ENCODE measurements around the gene SNX24. TPM values are rescaled to one million over a fixed set of nuclear protein-coding genes. Genes with fewer than 3 reads are reported as not detected.

The SNX24 gene
- total and polyA plus RNA-seq, 4 donors: 6.3 to 10.1 (median 9.1) TPM

DNA sequence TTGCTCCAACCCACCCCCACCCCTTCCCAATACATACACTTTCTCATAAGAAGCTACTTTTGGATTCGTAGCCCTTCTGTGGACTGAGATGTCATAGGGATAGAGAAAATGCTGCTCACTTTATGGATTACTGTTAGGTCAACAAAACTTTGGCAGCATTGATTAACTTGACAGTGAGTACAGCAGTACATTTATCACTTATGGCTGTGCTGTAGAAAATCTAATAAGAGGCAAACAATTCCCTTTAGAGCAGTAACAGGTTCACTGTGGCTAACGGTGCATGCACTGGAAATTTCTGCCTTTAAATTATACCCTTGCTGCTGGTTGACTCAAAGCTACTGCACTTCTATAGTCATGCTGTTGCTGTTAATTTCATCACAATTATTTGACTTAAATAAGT is 131.9 kb downstream of the SNX24 start (continued):
- TF ChIP-seq, protein P1, sequence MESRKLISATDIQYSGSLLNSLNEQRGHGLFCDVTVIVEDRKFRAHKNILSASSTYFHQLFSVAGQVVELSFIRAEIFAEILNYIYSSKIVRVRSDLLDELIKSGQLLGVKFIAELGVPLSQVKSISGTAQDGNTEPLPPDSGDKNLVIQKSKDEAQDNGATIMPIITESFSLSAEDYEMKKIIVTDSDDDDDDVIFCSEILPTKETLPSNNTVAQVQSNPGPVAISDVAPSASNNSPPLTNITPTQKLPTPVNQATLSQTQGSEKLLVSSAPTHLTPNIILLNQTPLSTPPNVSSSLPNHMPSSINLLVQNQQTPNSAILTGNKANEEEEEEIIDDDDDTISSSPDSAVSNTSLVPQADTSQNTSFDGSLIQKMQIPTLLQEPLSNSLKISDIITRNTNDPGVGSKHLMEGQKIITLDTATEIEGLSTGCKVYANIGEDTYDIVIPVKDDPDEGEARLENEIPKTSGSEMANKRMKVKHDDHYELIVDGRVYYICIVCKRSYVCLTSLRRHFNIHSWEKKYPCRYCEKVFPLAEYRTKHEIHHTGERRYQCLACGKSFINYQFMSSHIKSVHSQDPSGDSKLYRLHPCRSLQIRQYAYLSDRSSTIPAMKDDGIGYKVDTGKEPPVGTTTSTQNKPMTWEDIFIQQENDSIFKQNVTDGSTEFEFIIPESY (IDR thresholded peaks at IDR 0.05): no peak
- TF ChIP-seq SP1 (IDR thresholded peaks at IDR 0.05) (no peak), MAX (IDR thresholded peaks at IDR 0.05) (no peak), RXRA (IDR thresholded peaks at IDR 0.05) (no peak), TAF1 (conservative IDR thresholded peaks at IDR 0.05) (no peak), EGR1 (IDR thresholded peaks at IDR 0.05; ENCODE audit: low read depth in 2 of 2) (no peak), HNF4A (conservative IDR thresholded peaks at IDR 0.05) (no peak), RAD21 (IDR thresholded peaks at IDR 0.05) (no peak)

DNA sequence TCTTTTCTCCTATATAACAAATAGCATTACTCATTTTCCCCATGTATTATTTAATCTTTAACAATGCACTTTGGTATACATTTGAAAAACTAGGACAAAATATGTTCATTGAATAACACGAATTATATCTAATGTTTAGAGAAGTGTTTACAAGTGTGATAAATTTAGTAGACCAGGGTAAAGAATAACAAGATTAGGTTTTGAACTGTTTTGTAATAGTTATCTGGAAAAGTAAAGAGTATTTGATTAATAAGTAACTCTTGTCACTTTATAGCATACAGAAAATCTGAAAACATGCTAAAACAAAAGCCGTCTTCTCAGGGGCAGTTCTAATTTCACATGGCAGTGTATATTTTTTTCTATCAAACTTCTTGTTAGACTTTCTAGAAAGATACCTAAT is 132.7 kb downstream of the SNX24 start:
- peaks cover 9 to 53% (median 27%) of the 10 kb centered on the region in 4 donors for H3K4me1 ChIP-seq (ENCODE audit: control insufficient read depth in 4 of 4, insufficient read depth in 4 of 4, low read length in 3 of 4)
- H3K4me3 ChIP-seq (ENCODE audit: low read depth in 1 of 3, low read length in 3 of 3): no peak overlapping the region
- peak overlapping the region; percentile 48 to 83 for H3K9ac ChIP-seq (ENCODE audit: low read depth in 1 of 2, low read length in 2 of 2)
- no peak for DNase-seq (ENCODE audit: low spot score)
- TF ChIP-seq EGR1 (IDR thresholded peaks at IDR 0.05; ENCODE audit: low read depth in 2 of 2) (peak in 1 of 2 donors; percentile 43), MAX (IDR thresholded peaks at IDR 0.05) (peak; percentile 64), TAF1 (conservative IDR thresholded peaks at IDR 0.05) (peak; percentile 90), RXRA (IDR thresholded peaks at IDR 0.05) (no peak), SP1 (IDR thresholded peaks at IDR 0.05) (peak; percentile 36), HNF4A (conservative IDR thresholded peaks at IDR 0.05) (no peak), NR2F2 (IDR thresholded peaks at IDR 0.05) (no peak), FOXA2 (IDR thresholded peaks at IDR 0.05) (peak; percentile 36)
- TF ChIP-seq, protein P2, sequence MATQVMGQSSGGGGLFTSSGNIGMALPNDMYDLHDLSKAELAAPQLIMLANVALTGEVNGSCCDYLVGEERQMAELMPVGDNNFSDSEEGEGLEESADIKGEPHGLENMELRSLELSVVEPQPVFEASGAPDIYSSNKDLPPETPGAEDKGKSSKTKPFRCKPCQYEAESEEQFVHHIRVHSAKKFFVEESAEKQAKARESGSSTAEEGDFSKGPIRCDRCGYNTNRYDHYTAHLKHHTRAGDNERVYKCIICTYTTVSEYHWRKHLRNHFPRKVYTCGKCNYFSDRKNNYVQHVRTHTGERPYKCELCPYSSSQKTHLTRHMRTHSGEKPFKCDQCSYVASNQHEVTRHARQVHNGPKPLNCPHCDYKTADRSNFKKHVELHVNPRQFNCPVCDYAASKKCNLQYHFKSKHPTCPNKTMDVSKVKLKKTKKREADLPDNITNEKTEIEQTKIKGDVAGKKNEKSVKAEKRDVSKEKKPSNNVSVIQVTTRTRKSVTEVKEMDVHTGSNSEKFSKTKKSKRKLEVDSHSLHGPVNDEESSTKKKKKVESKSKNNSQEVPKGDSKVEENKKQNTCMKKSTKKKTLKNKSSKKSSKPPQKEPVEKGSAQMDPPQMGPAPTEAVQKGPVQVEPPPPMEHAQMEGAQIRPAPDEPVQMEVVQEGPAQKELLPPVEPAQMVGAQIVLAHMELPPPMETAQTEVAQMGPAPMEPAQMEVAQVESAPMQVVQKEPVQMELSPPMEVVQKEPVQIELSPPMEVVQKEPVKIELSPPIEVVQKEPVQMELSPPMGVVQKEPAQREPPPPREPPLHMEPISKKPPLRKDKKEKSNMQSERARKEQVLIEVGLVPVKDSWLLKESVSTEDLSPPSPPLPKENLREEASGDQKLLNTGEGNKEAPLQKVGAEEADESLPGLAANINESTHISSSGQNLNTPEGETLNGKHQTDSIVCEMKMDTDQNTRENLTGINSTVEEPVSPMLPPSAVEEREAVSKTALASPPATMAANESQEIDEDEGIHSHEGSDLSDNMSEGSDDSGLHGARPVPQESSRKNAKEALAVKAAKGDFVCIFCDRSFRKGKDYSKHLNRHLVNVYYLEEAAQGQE (IDR thresholded peaks at IDR 0.05): peak; percentile 8
- TF ChIP-seq, protein P3, sequence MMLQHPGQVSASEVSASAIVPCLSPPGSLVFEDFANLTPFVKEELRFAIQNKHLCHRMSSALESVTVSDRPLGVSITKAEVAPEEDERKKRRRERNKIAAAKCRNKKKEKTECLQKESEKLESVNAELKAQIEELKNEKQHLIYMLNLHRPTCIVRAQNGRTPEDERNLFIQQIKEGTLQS (IDR thresholded peaks at IDR 0.05): no peak
- no peaks in the 10 kb centered on the region for H3K27me3 ChIP-seq (ENCODE audit: control insufficient read depth in 4 of 4, insufficient read depth in 4 of 4, low read length in 3 of 4)
- H3K9me3 ChIP-seq (ENCODE audit: control insufficient read depth in 4 of 4, low read length in 3 of 4): no peaks in the 10 kb centered on the region
- peak overlapping the region; percentile 77 to 92 for H3K27ac ChIP-seq (ENCODE audit: low read depth in 1 of 2, low read length in 2 of 2)
- H3K36me3 ChIP-seq (ENCODE audit: control insufficient read depth in 4 of 4, insufficient read depth in 3 of 4, low read depth in 1 of 4, low read length in 3 of 4): no peaks in the 10 kb centered on the region
- 34% methylated on average over 2 of the region's 2 CpGs for WGBS

DNA sequence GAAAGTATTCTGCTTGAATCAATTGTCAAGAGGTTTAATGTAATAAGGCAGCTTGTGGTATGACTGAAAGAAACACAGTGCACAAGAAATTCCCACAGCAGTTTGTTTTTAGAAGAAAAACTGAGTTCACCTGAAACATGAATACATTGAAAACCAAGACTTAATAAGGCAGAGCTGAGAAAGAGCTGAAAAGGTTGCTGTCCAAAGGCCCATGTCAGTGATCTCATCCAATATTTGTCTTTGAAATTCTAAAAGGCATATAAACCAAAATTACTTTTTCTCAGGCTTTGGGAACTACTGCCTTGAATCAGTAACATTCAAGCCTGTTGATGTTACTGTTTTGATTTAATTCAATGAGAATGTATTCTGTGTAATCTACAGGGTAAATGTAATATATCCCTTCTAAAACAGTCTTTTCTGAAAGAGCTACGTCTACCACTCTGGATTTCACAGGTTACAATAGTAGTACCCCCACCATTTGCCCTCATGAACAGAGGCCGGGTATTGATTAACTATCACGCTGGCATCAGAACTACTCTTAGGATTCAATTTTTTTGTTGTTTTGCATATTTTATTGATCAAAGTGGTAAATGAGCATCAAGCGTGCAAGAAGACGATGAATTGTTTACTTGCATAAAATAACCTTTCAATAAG is 133.4 kb downstream of the SNX24 start:
- WGBS: 34% methylated on average over 5 of the region's 5 CpGs
- Histone ChIP-seq H3K4me1 (ENCODE audit: control insufficient read depth in 4 of 4, insufficient read depth in 4 of 4, low read length in 3 of 4) (peaks cover 9 to 50% (median 27%) of the 10 kb centered on the region in 4 donors), H3K36me3 (ENCODE audit: control insufficient read depth in 4 of 4, insufficient read depth in 3 of 4, low read depth in 1 of 4, low read length in 3 of 4) (no peaks in the 10 kb centered on the region), H3K9ac (ENCODE audit: low read depth in 1 of 2, low read length in 2 of 2) (peak overlapping the region; percentile 48 to 83), H3K9me3 (ENCODE audit: control insufficient read depth in 4 of 4, low read length in 3 of 4) (no peaks in the 10 kb centered on the region), H3K4me3 (ENCODE audit: low read depth in 1 of 3, low read length in 3 of 3) (no peak overlapping the region), H3K27me3 (ENCODE audit: control insufficient read depth in 4 of 4, insufficient read depth in 4 of 4, low read length in 3 of 4) (no peaks in the 10 kb centered on the region), H3K27ac (ENCODE audit: low read depth in 1 of 2, low read length in 2 of 2) (peak overlapping the region; percentile 77 to 92)
- DNase-seq (ENCODE audit: low spot score): no peak
- TF ChIP-seq, protein P2 (IDR thresholded peaks at IDR 0.05): peak; percentile 28
- TF ChIP-seq, protein P1 (IDR thresholded peaks at IDR 0.05): no peak
- TF ChIP-seq HNF4A (conservative IDR thresholded peaks at IDR 0.05) (peak; percentile 21 to 22), JUND (IDR thresholded peaks at IDR 0.05) (peak in 1 of 2 donors; percentile 47), YY1 (IDR thresholded peaks at IDR 0.05) (peak; percentile 64), HNF4G (IDR thresholded peaks at IDR 0.05) (no peak)
